Coronary artery (tissue), 2 donors: ENCODE measurements around the gene TEX13D.

Experiments
- DNase-seq: peaks from one replicate; pipeline ENCODE4 v3.0.0-alpha.2; 2017; ENCODE audit warnings: low spot score
- H3K27ac ChIP-seq, 2 donors: fragments of 200-600 bp; sonication (generic); one replicate each; pipeline ENCODE4 v1.5.1; 2016 to 2019
- H3K4me3 ChIP-seq: fragments of 200-600 bp; sonication (generic); 2 replicates; pipeline ENCODE4 v1.5.1; 2016; ENCODE audit warnings: mild to moderate bottlenecking, moderate library complexity
- TF ChIP-seq, protein P1 (sequence below): fragments of 200-600 bp; sonication (generic); IDR thresholded peaks from one replicate; pipeline ENCODE4 v1.5.1; 2019; ENCODE audit warnings: antibody characterized with exemption

Gene TEX13D

DNA sequence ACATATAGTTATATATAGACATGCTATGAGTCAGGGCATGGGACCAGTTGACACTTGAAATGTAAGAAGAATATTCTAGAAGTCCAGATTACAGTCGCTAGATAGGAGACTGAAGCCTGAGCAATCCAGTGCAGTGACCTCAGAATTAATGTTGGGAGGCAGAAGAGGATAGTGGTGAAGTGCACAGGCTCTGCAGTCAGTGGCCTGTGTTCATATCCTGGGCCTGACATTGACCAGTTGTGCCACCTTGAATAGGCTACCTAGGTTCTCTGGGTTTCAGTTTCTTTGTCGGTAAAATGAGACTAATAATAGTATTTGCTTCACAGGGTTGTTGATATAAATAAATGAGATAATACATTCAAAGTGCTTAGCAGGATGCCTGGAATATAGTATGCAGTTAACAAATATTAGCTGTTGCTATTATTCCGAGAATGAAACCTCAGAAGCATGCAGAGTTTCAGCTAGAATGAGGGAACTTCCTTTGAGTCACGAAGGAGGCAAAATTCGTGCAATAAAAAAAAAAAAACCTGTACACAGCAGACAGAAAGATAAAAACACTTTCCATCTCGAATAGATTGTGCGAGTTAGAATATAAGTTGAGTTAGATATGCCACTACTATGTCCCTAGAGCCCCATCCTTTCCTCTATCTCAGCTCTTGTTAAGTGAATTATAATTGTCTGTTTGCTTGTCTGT is 9.9 kb downstream of the TEX13D start:
- TF ChIP-seq, protein P1, sequence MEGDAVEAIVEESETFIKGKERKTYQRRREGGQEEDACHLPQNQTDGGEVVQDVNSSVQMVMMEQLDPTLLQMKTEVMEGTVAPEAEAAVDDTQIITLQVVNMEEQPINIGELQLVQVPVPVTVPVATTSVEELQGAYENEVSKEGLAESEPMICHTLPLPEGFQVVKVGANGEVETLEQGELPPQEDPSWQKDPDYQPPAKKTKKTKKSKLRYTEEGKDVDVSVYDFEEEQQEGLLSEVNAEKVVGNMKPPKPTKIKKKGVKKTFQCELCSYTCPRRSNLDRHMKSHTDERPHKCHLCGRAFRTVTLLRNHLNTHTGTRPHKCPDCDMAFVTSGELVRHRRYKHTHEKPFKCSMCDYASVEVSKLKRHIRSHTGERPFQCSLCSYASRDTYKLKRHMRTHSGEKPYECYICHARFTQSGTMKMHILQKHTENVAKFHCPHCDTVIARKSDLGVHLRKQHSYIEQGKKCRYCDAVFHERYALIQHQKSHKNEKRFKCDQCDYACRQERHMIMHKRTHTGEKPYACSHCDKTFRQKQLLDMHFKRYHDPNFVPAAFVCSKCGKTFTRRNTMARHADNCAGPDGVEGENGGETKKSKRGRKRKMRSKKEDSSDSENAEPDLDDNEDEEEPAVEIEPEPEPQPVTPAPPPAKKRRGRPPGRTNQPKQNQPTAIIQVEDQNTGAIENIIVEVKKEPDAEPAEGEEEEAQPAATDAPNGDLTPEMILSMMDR, result no peak
- no peak for DNase-seq
- no peak overlapping the region for H3K27ac ChIP-seq
- no peak overlapping the region for H3K4me3 ChIP-seq

DNA sequence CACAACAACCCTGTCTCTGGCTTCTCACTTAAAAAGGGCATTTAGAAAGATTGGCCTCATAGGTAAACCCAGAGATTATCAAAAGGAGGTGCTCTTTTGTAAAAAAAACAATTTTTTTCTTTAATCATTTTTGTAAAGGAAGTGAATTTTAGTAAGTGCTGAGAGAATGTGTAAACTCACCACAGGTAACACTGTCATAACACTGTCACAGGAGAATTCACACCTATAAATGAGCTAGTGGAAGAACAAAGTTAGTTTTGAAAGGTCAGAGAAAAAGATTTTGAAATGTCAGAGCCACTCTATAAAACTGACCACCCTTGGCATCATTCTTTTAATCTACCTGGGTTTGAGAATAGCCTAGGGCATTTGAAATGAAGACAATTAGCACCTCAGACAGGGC is 10.6 kb downstream of the TEX13D start:
- DNase-seq, result no peak
- Histone ChIP-seq H3K4me3 (no peak overlapping the region), H3K27ac (no peak overlapping the region)
- TF ChIP-seq, protein P1, result no peak

DNA sequence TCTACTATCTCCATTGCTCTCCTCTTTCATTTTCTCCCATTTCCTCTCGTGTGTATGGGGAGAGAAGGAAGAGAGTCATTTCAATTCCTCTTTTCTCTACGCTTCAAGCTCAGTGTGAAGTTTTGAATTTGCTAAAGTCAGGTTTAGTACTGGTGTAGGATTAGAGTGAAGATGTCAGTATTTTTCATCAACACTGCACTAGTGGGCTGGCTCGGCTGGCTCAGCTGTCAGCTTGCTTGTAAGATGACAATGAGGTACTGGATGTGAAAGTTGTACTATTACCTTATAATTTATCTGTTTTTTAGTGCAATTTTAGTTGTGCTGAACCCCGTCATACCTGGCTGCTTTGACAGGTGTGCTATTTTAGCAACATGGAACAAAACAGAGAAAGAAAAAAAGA is 11.8 kb downstream of the TEX13D start:
- no peak for DNase-seq
- H3K27ac ChIP-seq, result no peak overlapping the region
- no peak overlapping the region for H3K4me3 ChIP-seq
- TF ChIP-seq, protein P1, result no peak

DNA sequence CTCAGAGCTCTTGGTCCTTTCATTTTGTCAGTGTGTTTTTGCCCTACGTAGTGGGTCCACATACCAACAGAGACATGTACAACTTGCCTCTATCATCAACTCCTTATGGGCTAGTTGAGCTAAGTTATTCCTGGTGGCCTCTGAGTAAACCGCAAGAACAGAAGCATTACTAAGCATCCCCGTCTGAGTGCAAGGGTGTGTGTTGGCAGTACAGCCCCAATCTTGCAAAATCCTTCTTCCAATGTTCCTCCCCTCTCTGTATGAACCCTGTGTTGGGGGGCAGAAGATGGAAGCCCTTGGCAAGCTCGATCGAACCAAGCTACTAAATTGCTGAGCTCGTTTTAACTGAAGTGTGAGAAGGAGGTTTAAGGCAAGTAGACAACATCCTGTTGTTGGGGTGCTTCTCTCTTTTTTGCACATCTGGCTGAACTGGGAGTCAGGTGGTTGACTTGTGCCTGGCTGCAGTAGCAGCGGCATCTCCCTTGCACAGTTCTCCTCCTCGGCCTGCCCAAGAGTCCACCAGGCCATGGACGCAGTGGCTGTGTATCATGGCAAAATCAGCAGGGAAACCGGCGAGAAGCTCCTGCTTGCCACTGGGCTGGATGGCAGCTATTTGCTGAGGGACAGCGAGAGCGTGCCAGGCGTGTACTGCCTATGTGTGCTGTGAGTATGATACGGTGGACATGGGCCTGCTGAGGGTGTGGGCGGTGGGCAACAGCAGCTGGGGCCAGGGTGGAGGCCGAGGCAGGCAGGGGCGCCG is 13.8 kb downstream of the TEX13D start, which contains the start of gene SH2D1A:
TSS of gene SH2D1A (plus strand) at position 447 of the 760 bp plus-strand sequence. CDS start at position 527, 80 bp downstream.
- TF ChIP-seq, protein P1, result no peak
- Histone ChIP-seq H3K27ac (no peak within 1 kb of the TSS), H3K4me3 (no peak within 1 kb of the TSS)
- no peak for DNase-seq

DNA sequence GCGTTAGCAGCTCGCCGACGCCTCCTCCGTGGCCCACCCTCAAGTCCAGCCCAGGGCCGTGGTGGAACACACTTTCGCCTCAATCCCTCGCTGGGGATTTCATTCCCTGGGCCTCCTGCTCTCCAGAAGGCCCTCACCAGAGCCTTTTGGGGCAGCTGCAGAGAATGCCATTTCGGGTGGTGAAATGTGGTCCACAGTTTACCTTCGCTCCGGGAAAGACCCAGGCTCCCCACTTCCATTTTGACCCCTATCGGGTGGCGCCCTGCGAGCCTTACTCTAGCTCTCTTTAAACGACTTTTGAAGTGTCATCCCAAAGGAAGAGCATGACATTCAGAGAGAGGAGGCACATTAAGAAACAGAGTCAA is 14.4 kb downstream of the TEX13D start:
- Histone ChIP-seq H3K27ac (no peak overlapping the region), H3K4me3 (no peak overlapping the region)
- TF ChIP-seq, protein P1, result no peak
- no peak for DNase-seq

DNA sequence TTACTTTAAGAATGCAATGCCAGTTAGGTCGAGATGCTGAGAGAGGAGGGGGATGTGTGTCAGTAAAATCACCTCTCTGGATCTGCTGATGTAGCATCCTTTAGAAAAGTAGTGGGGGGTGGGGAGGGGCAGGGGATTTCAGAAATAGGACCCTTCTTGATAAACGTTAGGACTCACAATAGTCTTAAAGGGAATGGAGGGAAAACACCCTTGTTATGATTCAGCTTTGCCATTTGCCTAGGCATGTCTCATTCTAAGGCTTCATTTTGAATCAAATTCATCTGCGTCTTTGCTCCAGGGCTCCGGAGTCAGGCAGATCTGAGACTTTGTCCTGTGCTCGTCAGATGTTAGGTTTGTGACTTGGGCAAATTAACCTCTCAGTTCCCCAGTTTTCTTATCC is 14.8 kb downstream of the TEX13D start:
- H3K4me3 ChIP-seq, result no peak overlapping the region
- DNase-seq, result no peak
- H3K27ac ChIP-seq, result no peak overlapping the region
- TF ChIP-seq, protein P1, result no peak

DNA sequence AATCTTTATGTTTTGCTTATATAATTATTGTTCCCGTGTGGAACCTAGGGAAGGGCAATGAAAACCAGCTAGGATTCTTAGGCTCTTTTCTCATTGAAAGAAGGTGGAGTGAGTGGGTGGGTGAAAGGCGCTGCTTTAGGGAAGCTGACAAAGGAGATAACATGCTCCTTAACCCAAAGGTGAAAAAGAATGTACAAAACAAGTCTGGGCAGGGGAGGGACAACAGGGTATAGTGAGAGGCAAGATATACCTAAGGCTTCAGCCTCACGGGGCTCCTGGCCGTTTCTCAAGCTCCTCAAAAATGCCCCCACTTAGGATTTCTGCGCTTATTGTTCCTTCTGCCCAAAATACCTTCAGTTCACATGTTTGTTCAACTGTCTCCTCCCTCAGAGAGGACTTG is 15.7 kb downstream of the TEX13D start:
- Histone ChIP-seq H3K27ac (no peak overlapping the region), H3K4me3 (no peak overlapping the region)
- no peak for DNase-seq
- TF ChIP-seq, protein P1, result no peak
